Thyroid gland (tissue), 4 donors: ENCODE results near the gene LMBRD1.

Source experiments
- POLR2A ChIP-seq, 2 donors: fragments of 450-650 bp; IDR thresholded peaks; one replicate each; pipeline ENCODE4 v1.6.1; 2017; ENCODE audit warnings: antibody characterized with exemption in 2 of 2, mild to moderate bottlenecking in 2 of 2, moderate library complexity in 1 of 2
- TF ChIP-seq, protein P1 (sequence below), 6 experiments: fragments of 200-600 bp in 3 of 6; fragments of 450-650 bp in 3 of 6; sonication (generic) in 3 of 6; IDR thresholded peaks; one replicate each; pipeline ENCODE4 v1.5.1; 2016 to 2019; ENCODE audit warnings: antibody characterized with exemption in 6 of 6, mild to moderate bottlenecking in 2 of 6, inconsistent platforms in 1 of 6, moderate library complexity in 1 of 6

DNA sequence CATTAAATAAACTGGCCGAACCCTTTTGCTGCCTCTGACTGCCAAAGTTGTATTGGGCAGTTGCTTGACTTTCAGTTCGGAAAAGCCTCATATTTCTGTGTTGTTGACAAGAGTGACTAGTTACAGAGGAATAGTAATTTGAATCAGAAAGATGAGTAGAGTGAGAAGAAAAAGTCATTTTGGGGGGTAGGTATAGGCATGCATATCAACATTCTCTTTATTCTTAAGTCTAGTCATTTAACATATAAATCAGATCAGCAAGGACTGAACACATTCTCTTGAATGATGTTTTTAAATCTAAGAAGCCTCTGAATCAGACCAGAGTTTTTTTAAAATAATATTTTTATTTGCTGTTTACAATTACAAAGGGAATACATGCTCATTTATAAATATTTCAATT is 4.9 kb upstream of the LMBRD1 start:
- TF ChIP-seq, protein P1, sequence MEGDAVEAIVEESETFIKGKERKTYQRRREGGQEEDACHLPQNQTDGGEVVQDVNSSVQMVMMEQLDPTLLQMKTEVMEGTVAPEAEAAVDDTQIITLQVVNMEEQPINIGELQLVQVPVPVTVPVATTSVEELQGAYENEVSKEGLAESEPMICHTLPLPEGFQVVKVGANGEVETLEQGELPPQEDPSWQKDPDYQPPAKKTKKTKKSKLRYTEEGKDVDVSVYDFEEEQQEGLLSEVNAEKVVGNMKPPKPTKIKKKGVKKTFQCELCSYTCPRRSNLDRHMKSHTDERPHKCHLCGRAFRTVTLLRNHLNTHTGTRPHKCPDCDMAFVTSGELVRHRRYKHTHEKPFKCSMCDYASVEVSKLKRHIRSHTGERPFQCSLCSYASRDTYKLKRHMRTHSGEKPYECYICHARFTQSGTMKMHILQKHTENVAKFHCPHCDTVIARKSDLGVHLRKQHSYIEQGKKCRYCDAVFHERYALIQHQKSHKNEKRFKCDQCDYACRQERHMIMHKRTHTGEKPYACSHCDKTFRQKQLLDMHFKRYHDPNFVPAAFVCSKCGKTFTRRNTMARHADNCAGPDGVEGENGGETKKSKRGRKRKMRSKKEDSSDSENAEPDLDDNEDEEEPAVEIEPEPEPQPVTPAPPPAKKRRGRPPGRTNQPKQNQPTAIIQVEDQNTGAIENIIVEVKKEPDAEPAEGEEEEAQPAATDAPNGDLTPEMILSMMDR (IDR thresholded peaks at IDR 0.05), result no peak
- no peak for TF ChIP-seq POLR2A (IDR thresholded peaks at IDR 0.05)
